VCaP (cell line): ENCODE results near the gene GTSF1L.
A peak's percentile ranks its signal among the peaks of the same experiment; 100 is the strongest.

Experiments
- H3K27ac ChIP-seq: fragments of 450-650 bp; 2 replicates; pipeline ENCODE4 v1.5.1; 2017
- CTCF ChIP-seq: fragments of 450-650 bp; conservative IDR thresholded peaks from 2 replicates; pipeline ENCODE4 v1.5.1; 2017; ENCODE audit warnings: mild to moderate bottlenecking, moderate library complexity

Gene GTSF1L

DNA sequence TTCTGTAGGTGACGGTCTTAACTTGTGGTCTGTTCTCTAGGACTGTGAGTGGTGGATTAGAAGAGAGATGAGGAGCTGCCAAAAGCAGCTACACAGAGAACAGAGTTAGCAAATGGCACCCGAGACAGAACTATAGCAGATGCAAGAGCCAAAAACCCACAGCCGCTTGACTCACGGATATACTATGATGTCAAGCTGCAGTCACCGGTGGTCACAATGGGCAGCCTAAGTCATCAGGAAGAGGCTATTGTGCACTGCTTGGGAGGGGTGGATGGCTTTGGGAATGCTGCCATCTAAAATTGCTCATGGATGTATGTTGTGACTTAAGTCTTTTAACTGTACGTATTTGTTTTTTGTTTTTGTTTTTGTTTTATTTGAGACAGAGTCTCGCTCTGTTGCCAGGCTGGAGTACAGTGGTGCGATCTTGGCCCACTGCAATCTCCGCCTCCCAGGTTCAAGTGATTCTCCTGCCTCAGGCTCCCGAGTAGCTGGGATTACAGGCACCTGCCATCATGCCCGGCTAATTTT, at the start of gene GTSF1L:
Gene GTSF1L, minus strand, starts transcription at position 192 of the 528 bp plus-strand sequence. CDS start 308 bp downstream, outside the sequence.
- no peak for TF ChIP-seq CTCF

GRCh38 chr20:43774754-43775153, 48.0 kb upstream of the GTSF1L start:
- H3K27ac ChIP-seq: no peak overlapping the region
- no peak for TF ChIP-seq CTCF

More for the DNA sequence above, at the start of gene GTSF1L:
- peak within 1 kb of the TSS; percentile 23 for H3K27ac ChIP-seq

- no peak overlapping the region for H3K27ac ChIP-seq
- no peak for TF ChIP-seq CTCF
Observed at GRCh38 chr20:43771503-43772190, 44.8 kb upstream of the GTSF1L start.

GRCh38 chr20:43770342-43770741, 43.5 kb upstream of the GTSF1L start:
- H3K27ac ChIP-seq: no peak overlapping the region
- TF ChIP-seq CTCF: no peak

DNA sequence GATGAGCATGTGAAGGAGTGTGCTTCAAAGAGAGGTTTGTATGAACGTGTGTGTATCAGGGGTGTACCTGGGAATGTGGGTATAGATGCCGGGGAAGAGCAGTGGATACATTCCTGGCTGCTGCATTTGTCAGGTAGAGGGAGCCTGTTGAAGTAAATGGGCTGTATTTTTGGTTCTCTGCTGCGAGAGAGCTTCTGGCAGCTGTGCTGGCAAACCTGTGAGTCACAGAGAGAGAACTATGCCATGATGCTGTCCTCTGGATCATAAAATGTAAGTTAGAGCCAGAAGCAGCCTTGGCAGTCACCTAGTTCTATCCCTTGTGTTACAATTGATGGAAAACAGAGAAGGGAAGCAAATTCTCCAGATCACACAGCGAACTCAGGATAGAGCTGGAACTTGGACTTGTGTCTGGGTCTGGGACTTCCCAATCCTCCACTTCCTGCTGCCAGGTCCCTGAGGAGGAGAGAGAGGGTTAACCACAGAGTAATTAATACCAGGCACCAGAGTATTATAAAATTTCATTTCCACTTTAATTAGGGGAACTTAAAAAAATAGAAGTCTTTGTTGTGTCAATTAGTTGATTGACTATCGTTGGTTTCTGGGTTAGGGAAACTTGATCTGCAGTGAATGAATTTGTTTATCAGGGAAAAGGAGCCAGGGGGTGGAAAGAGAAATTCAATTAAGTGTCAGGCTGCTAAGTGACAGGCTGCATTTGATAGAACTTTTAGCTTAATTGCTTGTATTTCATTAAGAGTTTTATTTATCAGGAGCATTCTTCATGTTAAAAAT, 41.1 kb upstream of the GTSF1L start:
- no peak for TF ChIP-seq CTCF
- no peak overlapping the region for H3K27ac ChIP-seq

DNA sequence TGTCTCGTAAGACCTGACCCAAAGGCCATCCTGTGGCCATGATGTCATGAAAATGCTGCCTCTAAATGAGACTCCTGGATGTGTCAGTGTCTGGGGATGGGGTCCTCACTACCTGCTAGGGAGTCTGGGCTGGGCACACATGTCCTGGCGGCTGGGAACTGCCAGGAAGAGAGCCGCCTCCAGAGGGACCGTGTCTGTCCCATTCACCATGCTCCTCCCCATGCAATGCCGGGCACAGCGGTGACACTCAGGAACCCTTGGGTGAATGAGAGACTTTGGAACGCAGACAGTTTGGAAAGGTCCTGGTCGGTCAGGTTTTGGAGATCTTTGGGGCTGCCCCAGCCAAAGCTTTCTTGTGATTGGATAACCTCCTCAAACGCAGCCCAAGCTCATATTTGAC, 40.1 kb upstream of the GTSF1L start:
- H3K27ac ChIP-seq: no peak overlapping the region
- no peak for TF ChIP-seq CTCF

DNA sequence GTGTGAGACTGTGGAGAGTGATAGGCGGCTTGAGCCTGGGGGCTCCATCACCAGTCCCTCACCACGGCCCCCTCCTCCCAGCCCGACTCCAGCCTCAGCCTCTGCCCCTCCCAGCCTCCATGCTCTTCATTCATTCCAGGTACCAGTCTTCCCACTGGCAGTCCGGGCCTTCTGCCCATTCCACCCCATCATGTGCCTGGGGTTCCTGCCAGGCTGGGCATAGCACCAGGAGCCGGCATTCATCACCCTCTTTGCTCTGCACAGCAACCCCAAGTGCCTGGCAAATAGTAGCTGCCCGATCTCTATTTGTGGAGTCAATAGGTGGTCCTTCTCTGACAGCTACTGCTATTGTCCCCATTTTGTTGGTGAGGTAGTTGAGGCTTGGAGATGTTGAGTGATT, 39.6 kb upstream of the GTSF1L start:
- H3K27ac ChIP-seq: no peak overlapping the region
- TF ChIP-seq CTCF: no peak
